GM19351 (cell line): Measurements from ENCODE around the gene MYBPC2.
"Not testable (repeated sequence)": the region's sequence is repeated elsewhere in the genome, so short reads cannot be mapped to it uniquely, and the experiment has no call there.

Experiments
- ATAC-seq: cut with Tn5 transposase; IDR thresholded peaks from one replicate; pipeline ENCODE4 v1.9.1; 2021; ENCODE audit warnings: mild to moderate bottlenecking, moderate library complexity; ENCODE audit not compliant: unreplicated experiment

MYBPC2 gene

DNA sequence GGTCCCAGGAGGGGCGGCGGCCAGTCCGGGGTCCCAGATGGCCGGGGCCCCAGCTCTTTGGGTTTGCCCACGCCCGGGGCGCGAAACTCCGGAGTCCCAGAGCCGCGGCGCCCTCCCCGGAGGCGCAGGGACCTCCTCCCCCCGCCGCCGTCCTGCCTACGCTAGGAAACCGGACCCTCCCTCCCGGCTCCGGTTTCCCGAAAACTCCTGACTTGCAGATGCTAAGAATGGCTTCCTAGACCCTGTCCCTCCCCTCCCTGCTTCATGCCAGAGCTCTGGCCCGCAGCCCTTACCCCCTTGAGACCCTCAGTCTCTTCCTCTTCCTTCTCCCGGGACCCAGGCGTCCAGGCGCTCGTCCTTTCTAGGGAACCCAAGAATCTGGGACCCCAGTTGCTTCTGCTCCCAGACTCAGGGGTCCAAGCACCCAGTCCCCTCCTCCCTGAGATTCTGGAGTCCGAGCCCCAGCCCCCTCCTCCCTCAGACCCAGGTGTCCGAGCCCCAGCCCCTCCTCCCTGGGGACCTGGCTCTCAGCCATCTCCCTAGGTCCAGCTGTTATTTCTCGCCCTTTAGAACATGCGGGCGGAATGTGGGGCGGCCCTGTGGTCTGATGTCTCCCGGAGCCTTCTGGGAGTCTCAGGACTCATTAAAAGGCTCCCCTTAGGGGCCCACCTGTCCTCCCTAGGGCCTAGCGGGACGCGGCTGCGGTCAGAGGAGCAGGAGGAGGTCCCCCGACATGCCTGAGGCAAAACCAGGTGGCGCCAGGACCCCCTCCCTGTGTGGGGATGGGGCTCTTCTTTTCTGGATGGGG is at the start of gene MYBPC2:
TSS of gene MYBPC2 (plus strand) at position 672 of the 808 bp plus-strand sequence. CDS start at position 734, 62 bp downstream.
- ATAC-seq: peak; percentile 6

GRCh38 chr19:50383001-50383851 is 49.5 kb upstream of the MYBPC2 start:
- ATAC-seq: peak; percentile 21

DNA sequence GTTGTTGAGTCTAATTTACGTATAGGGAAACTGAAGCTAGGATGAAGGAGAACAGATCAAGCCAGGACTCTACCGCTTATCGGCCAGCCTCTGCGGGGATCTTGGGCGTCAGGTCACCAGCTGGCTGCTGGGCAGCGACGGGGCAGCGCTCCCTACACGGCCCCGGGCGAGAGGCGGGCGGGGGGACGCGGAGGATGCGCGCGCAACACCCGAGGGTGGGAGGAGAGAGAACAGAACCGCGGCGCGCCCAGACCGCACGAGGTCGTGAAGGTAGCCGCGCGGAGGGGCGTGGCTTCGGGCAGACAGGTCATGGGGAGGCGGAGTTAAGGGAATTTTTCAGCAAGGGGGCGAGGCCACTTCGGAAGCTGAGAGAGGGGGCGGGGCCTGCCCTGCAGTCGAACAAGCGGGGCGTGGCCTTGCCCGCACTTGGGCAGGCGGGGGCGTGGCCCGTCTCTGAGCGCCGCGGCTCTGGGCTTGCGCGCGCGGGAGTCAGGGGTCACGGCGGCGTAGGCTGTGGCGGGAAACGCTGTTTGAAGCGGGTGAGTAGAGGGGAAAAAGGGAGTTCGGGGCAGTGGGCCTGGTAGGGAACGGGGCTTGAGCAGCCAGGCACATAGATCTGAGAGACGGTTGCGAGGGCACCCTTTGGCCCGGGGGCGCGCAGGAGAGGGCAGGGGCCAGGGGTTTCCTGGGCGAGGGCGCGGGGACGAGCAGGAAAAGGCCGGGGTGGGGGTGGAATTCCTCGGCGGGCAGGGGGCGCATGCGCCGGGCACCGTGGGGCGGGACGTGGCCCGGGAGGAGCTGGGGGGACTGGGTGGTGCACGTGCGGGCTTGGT is 48.6 kb upstream of the MYBPC2 start, which contains the start of gene POLD1:
TSS of gene POLD1 (plus strand) at position 496 of the 833 bp plus-strand sequence. CDS start 14,505 bp downstream, outside the sequence.
- peak; percentile 81 for ATAC-seq

- no peak for ATAC-seq
These were observed 47.8 kb upstream of the MYBPC2 start for GRCh38 chr19:50384685-50385535.

DNA sequence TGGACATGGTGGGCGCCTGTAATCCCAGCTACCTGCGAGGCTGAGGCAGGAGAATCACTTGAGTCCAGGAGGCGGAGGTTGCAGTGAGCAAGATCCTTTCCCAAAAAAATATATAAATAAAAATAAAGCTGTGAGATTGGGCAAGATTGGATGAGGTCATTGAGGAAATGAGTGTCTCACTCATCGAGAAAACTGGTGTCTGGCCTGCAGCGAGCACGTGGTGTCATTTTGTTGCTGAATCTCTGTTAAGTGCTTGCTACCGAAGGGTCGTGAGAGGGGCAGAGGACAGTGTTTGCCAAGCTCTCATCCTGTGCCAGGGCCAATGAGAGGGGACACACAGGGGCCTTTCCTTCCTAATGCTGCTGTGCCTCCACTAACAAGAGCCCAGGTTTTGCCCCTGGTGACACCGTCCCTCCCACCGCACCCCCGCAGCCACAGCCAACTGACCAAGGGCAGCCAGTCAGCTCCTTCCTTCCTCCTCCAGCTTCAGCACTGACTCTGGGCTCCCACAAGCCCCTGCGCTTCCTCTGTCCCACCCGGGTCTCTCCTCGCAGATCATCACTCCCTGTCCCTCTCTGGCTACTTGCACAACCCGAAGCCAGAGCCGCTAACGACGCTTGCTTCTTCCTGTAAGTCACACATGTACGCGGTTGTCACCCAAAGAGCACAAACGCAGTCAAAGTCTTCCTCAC is 45.4 kb upstream of the MYBPC2 start:
- no peak for ATAC-seq

DNA sequence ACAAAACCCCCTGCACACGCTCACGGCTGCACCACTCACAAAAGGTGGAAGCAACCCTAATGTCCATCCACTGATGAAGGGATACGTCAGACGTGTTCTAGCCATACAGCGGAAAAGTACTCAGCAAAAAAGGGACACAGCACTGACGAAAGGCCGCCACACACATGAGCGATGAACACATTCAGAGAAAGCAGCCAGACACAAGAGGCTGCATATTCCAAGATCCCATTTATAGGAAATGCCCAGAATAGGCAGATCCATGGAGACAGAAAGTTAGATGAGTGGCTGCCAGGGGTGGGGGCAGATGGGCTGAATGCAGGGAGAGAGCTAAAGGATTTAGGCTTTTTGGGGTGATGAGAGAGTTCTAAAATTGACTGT is 44.8 kb upstream of the MYBPC2 start:
- ATAC-seq: no peak

DNA sequence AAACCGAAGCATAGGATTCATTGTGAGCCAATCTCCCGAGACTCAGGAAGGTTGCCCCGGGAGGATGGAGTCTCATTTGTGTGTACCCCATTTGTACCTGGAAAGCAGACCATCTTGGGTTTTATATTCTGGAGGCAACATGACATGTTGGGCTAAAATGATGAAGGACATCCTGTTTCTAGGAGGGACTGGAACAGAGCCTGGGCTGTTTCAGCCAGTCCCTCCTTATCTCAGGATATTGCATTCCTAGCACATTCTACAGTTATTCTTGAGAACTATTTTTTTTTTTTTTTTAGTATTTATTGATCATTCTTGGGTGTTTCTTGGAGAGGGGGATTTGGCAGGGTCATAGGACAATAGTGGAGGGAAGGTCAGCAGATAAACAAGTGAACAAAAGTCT is 42.4 kb upstream of the MYBPC2 start:
- ATAC-seq: not testable (repeated sequence)

DNA sequence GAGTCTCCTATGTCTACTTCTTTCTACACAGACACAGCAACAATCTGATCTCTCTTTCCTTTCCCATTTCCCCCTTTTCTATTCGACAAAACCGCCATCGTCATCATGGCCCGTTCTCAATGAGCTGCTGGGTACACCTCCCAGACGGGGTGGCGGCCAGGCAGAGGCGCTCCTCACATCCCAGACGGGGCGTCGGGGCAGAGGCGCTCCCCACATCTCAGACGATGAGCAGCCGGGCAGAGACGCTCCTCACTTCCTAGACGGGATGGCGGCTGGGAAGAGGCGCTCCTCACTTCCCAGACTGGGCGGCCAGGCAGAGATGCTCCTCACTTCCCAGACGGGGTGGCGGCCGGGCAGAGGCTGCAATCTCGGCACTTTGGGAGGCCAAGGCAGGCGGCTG is 41.7 kb upstream of the MYBPC2 start:
- not testable (repeated sequence) for ATAC-seq

GRCh38 chr19:50392759-50393158 is 39.9 kb upstream of the MYBPC2 start:
- no peak for ATAC-seq

- no peak for ATAC-seq
These were observed 39.1 kb upstream of the MYBPC2 start for GRCh38 chr19:50393589-50393988.

DNA sequence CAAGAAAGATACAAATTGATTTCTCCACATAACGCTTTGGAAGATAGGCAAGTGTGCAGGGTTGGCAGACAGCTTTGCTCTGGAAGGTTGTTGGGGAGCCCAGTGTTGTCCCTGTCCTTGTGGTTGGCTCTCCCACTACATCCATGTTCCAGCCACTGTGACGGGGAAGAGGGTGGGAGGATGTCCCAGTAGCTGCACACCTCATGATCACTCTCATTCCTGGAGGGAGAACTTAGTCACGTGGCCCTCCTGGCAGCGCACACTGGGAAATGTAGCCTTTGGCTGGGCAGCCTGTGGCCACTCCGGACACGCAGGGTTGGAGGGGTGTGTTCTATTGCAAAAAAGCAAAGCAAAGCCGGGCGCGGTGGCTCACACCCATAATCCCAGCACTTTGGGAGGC is 38.7 kb upstream of the MYBPC2 start:
- ATAC-seq: no peak

- ATAC-seq: no peak
These were observed 33.9 kb upstream of the MYBPC2 start for GRCh38 chr19:50398675-50399367.

DNA sequence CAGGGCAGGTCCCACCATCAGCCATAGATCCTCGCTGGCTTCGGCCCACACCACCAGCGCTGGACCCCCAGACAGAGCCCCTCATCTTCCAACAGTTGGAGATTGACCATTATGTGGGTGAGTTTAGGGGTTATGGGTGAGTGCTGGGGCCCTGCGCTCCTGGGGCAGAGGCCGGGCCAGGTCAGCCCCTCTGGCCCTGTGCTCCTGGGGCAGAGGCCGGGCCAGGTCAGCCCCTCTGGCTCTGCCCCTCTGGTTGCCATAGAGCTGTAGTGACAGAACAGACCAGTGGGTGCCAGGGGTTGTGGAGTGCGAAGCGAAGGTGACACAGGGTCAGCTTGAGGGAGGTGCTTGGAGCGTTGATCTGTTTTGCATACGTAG is 33.3 kb upstream of the MYBPC2 start:
- ATAC-seq: no peak

DNA sequence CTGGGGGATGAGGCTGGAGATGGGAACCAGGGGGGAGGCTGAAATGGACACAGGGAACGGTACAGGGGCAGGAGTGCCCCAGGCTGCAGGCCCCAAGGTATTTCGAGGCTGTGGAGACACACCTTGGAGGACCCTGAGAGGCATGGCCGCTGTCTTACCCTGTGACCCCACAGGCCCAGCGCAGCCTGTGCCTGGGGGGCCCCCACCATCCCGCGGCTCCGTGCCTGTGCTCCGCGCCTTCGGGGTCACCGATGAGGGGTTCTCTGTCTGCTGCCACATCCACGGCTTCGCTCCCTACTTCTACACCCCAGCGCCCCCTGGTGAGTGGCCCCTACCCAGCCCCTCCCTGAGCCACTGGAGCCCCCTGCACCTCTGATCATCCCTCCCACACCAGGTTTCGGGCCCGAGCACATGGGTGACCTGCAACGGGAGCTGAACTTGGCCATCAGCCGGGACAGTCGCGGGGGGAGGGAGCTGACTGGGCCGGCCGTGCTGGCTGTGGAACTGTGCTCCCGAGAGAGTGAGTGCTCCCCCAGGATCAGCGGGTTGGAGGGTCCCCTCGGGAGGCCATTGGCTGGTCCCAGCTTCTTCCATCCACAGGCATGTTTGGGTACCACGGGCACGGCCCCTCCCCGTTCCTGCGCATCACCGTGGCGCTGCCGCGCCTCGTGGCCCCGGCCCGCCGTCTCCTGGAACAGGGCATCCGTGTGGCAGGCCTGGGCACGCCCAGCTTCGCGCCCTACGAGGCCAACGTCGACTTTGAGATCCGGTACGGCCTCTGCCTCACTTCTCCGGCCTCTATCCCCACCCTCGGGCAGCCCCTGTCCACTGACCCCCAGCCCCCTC is 30.9 kb upstream of the MYBPC2 start:
- no peak for ATAC-seq

DNA sequence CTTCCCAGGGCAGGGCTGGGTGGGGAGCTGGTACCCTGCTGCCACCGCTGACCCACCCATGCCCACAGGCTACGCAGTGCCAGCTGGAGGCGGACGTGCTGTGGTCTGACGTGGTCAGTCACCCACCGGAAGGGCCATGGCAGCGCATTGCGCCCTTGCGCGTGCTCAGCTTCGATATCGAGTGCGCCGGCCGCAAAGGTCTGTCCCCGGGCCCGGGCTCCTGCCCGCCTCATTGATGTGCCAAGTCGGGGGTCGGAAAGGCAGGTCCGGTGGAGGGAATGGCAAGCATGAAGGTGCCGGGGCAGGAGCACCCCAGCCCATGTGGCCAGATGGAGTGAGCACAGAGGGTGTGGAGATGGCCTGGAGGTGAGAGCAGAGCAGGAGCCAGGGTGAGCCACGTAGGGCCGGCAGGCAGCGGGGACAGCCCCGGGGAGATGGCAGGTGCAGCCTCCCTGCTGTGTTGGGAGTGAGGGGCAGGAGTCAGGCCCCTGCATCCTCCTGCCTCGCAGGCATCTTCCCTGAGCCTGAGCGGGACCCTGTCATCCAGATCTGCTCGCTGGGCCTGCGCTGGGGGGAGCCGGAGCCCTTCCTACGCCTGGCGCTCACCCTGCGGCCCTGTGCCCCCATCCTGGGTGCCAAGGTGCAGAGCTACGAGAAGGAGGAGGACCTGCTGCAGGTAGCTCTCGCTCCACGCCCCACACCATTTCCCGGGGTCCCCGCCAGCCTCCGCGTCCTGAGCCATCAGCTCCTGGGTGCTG is 30.0 kb upstream of the MYBPC2 start:
- no peak for ATAC-seq

DNA sequence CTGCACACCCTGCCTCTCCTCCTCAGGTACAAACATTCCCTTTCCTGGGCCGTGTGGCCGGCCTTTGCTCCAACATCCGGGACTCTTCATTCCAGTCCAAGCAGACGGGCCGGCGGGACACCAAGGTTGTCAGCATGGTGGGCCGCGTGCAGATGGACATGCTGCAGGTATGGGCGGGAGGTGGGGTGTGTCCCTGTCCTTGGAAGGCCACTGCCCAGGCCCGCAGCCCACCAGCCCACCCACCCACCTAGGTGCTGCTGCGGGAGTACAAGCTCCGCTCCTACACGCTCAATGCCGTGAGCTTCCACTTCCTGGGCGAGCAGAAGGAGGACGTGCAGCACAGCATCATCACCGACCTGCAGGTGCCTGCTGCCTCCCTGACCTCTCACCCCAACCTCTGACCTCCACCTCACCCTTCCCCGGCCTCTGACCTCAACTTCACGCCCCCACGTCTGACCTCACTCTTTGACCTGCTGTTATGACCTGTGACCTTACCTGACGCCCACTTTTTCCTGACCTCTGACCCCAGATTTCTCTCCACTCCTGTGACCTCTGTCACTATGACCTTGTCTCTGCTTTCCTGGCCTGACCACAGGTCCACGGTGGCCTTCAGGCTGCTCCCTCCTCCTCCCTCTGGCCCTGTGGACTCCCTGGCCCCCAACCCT is 26.4 kb upstream of the MYBPC2 start:
- no peak for ATAC-seq

DNA sequence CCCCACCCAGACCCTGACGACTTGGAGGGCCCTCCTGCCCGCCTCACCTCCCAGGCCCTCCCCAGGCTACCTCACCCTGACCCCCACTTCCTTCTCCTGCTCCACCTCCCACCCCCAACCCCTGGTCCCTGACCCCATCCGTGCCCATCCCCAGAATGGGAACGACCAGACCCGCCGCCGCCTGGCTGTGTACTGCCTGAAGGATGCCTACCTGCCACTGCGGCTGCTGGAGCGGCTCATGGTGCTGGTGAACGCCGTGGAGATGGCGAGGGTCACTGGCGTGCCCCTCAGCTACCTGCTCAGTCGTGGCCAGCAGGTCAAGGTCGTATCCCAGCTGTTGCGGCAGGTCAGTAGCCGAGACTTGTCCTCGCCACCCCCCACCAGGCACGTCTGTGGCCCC is 25.9 kb upstream of the MYBPC2 start:
- no peak for ATAC-seq
